GM19397 (cell line): ENCODE data around the gene MS4A4E.
"Not testable (repeated sequence)": the region's sequence is repeated elsewhere in the genome, so short reads cannot be mapped to it uniquely, and the experiment has no call there.

Experiments
- ATAC-seq: cut with Tn5 transposase; IDR thresholded peaks from one replicate; pipeline ENCODE4 v1.9.1; 2021; ENCODE audit warnings: mild to moderate bottlenecking, moderate library complexity; ENCODE audit not compliant: unreplicated experiment

MS4A4E gene

DNA sequence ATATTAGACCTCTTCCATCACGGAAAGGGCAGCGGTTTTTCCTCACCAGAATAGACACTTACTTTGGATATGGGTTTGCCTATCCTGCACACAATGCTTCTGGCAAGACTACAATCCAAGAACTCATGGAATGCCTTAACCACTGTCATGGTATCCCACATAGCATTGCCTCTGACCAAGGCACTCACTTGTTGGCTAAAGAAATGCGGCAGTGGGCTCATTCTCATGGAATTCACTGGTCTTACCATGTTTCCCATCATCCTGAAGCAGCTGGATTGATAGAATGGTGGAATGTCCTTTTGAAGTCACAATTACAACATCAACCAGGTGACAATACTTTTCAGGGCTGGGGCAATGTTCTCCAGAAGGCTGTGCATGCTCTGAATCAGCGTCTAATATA, 20.8 kb downstream of the MS4A4E start:
- no peak for ATAC-seq

DNA sequence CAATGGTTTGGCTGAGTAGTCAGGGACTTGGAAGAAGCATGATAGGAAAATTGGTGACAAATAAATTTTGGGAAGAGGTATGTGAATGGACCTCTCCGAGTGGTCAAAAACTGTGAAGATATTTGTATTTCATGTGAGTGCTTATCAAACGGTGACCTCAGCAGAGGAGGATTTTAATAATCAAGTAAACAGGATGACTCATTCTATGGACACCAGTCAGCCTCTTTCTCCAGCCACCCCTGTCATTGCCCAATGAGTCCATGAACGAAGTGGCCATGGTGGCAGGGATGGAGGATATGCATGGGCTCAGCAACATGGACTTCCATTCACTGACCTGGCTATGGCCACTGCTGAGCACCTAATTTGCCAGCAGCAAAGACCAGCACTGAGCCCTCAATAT, 21.2 kb downstream of the MS4A4E start:
- no peak for ATAC-seq

- no peak for ATAC-seq
Observed at GRCh38 chr11:60221181-60221580, 21.8 kb downstream of the MS4A4E start.

GRCh38 chr11:60214386-60214785, 28.6 kb downstream of the MS4A4E start:
- ATAC-seq, result no peak

GRCh38 chr11:60211206-60211605, 31.7 kb downstream of the MS4A4E start:
- ATAC-seq, result no peak

- no peak for ATAC-seq
Observed at GRCh38 chr11:60209977-60210376, 33.0 kb downstream of the MS4A4E start.

DNA sequence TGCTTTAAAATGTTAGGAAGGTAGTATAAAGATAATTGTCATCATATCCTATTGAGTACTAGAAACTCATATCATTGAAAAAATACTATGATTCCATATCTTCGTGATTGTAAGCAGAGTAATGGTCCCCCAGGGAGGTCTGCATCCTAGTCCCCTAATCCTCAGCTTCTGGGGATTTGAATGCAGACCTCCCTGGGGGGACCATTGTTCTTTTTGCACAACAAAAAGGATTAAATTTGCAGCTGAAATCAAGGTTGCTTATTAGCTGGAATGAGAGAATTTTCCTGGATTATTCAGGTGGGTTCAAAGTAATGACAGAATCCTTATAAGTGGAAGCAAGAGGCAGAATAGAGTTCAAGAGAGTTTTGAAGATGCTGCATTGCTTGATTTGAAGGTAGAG, 34.0 kb downstream of the MS4A4E start:
- ATAC-seq, result no peak

DNA sequence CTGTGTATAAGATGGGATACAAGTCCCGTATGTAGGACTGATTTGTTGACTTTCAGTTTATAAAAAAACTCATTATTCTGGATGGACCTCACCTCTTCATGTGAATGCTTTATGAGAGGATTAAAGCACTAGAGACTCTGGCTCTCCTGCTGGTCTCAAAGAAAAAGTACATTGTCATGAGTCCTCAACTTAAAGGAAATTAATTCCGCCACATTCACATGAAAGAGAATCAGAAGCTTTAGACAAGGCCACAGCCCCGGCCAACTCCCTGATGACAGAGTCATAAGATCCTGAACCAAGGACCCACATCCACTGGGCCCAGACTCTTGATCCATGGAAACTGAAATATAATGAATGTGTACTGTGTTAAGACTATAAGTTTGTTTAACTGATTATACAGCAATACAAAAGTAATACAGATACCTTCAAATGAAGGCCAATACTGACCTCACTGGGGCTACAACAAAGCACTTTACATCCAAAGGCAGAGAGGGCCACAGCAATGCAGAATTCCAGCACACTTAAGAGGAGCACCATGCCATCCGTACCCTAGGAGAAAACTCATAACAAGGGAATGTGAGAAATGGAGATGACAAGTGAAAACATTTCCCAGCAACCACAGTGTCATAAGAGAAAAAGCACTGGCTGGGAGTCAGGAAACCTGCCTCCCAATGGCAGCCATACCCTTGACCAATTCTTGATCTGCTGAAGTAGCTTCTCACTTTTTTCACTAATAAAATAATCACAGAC, 34.6 kb downstream of the MS4A4E start:
- ATAC-seq, result no peak

DNA sequence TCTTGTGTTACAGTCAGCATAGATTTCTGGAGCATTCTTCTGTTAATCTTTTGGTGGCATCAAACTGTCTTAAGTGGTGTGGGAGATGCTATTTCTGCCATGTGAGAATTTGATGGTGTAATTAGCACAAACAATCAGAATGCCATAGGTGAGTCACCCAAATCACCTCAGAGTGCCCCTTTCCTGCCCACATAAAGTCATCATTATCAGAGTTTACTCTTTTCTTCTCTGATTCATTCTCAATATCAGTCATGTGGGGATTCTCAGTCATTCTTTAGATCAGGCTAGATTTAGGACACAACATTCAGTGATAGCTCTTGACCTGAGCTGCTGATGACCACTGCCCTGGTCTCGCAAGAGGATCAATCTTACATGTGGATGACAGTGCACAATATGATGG, 36.3 kb downstream of the MS4A4E start:
- ATAC-seq, result no peak

GRCh38 chr11:60204922-60205321, 38.0 kb downstream of the MS4A4E start:
- no peak for ATAC-seq

- ATAC-seq, result not testable (repeated sequence)
Observed at GRCh38 chr11:60201334-60201733, 41.6 kb downstream of the MS4A4E start.

DNA sequence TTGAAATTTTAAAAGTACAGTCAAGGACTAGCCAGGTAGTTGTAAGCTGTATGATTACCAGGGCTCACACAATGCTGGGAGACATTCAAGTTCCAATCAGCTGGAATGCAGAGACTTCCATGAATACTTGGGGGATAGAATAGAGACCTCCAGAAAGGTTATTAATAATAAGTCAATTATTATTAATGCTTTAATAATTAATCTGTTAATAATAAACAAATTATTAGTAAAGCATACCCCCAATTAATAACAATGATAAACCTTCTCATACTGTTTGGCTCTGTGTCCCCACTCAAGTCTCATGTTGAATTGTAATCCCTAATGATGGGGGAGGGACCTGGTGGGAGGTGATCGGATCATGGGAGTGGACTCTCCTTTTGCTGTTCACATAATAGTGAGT, 45.5 kb downstream of the MS4A4E start:
- no peak for ATAC-seq

DNA sequence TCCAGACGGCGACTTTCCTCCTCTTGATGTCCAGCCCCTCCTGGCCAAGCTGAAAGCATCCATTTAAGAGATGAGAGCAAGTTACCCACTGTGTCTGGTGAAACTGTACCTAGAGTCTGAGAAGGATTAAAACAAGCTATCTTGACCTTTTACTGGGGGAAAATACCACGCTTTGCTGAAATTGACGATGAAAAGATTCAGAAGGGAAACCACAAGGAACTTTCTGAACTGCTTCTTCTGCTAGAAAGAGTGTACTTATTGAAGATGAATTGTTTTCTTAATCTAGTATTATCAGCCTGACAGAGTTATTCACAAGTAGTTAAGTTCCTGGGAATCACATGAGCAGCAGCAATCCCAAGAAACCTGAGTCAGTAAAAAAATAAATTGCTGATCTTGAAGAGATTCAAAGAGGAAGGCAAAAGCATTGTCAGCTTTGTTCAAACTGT, 47.0 kb downstream of the MS4A4E start:
- no peak for ATAC-seq

GRCh38 chr11:60194511-60194910, 48.4 kb downstream of the MS4A4E start:
- no peak for ATAC-seq

- ATAC-seq, result no peak
Observed at GRCh38 chr11:60193687-60194433, 49.1 kb downstream of the MS4A4E start.

GRCh38 chr11:60192564-60192963, 50.4 kb downstream of the MS4A4E start:
- ATAC-seq, result not testable (repeated sequence)

DNA sequence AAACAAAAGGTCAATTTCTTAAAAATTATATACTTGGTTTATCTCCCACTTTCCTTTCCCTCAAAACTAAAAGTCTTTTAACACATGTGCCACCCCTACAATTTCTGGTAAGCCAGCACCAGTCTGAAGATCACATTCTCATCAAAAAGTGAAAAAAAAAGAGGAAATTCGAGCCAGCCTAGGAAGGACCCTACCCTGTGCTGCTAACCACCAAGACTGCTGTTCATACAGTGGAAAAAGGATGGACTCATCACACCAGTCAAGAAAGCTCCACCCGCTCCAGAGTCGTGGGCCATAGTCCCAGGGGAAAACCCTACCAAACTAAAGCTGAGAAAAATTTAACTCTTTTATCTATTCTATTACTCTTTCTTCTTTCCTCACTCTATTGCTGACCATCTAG, 54.5 kb downstream of the MS4A4E start:
- not testable (repeated sequence) for ATAC-seq

GRCh38 chr11:60186128-60186527, 56.8 kb downstream of the MS4A4E start:
- ATAC-seq, result not testable (repeated sequence)

DNA sequence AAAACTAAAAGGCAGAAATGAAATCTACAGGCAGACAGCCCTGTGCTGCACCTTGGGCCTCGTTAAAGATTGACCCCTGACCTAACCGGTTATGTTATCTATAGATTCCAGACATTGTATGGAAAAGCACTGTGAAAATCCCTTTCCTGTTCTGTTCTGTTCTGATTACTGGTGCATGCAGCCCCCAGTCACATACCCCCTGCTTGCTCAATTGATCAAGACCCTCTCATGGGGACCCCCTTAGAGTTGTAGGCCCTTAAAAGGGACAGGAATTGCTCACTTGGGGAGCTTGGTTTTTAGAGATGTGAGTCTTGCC, 57.5 kb downstream of the MS4A4E start:
- ATAC-seq, result not testable (repeated sequence)

DNA sequence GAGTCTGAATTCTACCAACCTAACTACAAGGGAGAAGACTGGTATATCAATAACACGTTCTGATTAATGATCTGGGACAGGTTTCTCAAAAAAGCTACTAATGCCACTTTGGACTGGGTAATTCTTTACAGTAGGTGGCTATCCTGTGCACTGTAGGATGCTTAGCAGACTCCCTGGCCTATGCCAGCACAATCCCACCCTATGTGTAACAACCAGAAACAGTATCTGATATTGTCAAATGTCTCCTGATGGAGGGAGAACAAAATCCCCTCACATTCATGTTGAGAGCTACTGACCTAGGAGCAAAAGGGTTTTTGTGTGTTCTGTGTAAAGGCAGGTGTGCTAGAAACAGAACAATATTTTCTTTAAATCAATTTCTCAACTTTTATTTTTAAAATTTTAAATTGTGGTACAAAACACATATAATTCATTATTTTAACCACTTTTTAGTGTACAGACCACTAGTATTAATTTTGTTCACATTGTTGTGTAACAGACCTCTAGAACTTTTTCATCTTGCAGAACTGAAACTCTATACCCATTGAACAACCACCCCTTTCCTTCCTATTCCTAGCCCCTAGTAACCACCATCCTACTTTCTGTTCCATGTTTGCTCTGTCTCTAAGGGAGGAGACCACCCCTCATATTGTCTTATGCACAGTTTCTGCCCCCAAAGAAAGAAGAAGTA, 58.0 kb downstream of the MS4A4E start:
- ATAC-seq, result no peak

GRCh38 chr11:60183591-60184205, 59.2 kb downstream of the MS4A4E start:
- no peak for ATAC-seq
